GM23338 (cell line): ENCODE data around the gene FSD1. TPM values are rescaled to one million over a fixed set of nuclear protein-coding genes. Genes with fewer than 3 reads are reported as not detected.

Experiments
- ATAC-seq: fragments of 200-7000 bp; cut with Tn5 transposase; 3 replicates; pipeline ENCODE4 v1.9.1; 2020
- DNase-seq: peaks from one replicate; pipeline ENCODE4 v3.0.0-alpha.2; 2015; ENCODE audit warnings: low spot score
- H2AFZ ChIP-seq: fragments of 200-600 bp; sonication (generic); 2 replicates; pipeline ENCODE4 v1.8.0; 2016; ENCODE audit warnings: antibody characterized with exemption, mild to moderate bottlenecking, moderate library complexity
- H3F3A ChIP-seq: fragments of 200-600 bp; sonication (generic); replicated peaks from 2 replicates; pipeline ENCODE4 v1.8.0; 2017; ENCODE audit warnings: antibody characterized with exemption, mixed run types, low read depth
- H3K27ac ChIP-seq: fragments of 200-600 bp; sonication (generic); 2 replicates; pipeline ENCODE4 v1.6.1; 2016; ENCODE audit warnings: low read depth
- H3K27me3 ChIP-seq: fragments of 200-600 bp; sonication (generic); 2 replicates; pipeline ENCODE4 v1.8.0; 2016; ENCODE audit warnings: mild to moderate bottlenecking, mixed run types, moderate library complexity; ENCODE audit not compliant: insufficient read depth
- H3K36me3 ChIP-seq: fragments of 200-600 bp; sonication (generic); 2 replicates; pipeline ENCODE4 v1.8.0; 2016; ENCODE audit warnings: mild to moderate bottlenecking; ENCODE audit not compliant: insufficient read depth
- H3K4me1 ChIP-seq: fragments of 200-600 bp; sonication (generic); 2 replicates; pipeline ENCODE4 v1.8.0; 2016; ENCODE audit warnings: mild to moderate bottlenecking, moderate library complexity; ENCODE audit not compliant: insufficient read depth
- H3K4me2 ChIP-seq: fragments of 200-600 bp; sonication (generic); 2 replicates; pipeline ENCODE4 v1.7.1; 2017; ENCODE audit warnings: mixed run types
- H3K4me3 ChIP-seq: fragments of 200-600 bp; sonication (generic); 2 replicates; pipeline ENCODE4 v1.6.1; 2016; ENCODE audit warnings: mixed run types
- H3K79me2 ChIP-seq: fragments of 200-600 bp; sonication (generic); replicated peaks from 2 replicates; pipeline ENCODE4 v1.8.0; 2017; ENCODE audit warnings: mild to moderate bottlenecking; ENCODE audit not compliant: insufficient read depth
- H3K9me2 ChIP-seq: fragments of 200-600 bp; sonication (generic); 2 replicates; pipeline ENCODE4 v1.8.0; 2017; ENCODE audit not compliant: insufficient read depth
- H4K20me1 ChIP-seq: fragments of 200-600 bp; sonication (generic); replicated peaks from 2 replicates; pipeline ENCODE4 v1.8.0; 2017; ENCODE audit warnings: mild to moderate bottlenecking; ENCODE audit not compliant: insufficient read depth
- H3K27ac Mint-ChIP-seq: 2 replicates; pipeline ENCODE4 v1.8.0; 2020; ENCODE audit warnings: inconsistent platforms, mild to moderate bottlenecking, moderate library complexity, mixed read lengths
- H3K27me3 Mint-ChIP-seq: 3 replicates; pipeline ENCODE4 v1.8.0; 2022; ENCODE audit warnings: low read depth, mild to moderate bottlenecking, moderate library complexity, mixed read lengths, inconsistent platforms; ENCODE audit not compliant: insufficient read depth, poor library complexity
- H3K36me3 Mint-ChIP-seq: 3 replicates; pipeline ENCODE4 v1.8.0; 2021; ENCODE audit warnings: low read depth, mild to moderate bottlenecking, inconsistent platforms, moderate library complexity, mixed read lengths
- H3K4me1 Mint-ChIP-seq: 3 replicates; pipeline ENCODE4 v1.8.0; 2020; ENCODE audit warnings: mild to moderate bottlenecking, inconsistent platforms, mixed read lengths
- H3K4me3 Mint-ChIP-seq: 3 replicates; pipeline ENCODE4 v1.8.0; 2021; ENCODE audit warnings: moderate library complexity, mild to moderate bottlenecking, inconsistent platforms, mixed read lengths
- H3K9me3 Mint-ChIP-seq: 3 replicates; pipeline ENCODE4 v1.8.0; 2020; ENCODE audit warnings: moderate library complexity, mild to moderate bottlenecking, inconsistent platforms, mixed read lengths
- CREB1 ChIP-seq: fragments of 250-450 bp; sonication (Bioruptor Pico); IDR thresholded peaks from 2 replicates; pipeline ENCODE4 v1.5.0; 2020; ENCODE audit warnings: low read depth, mild to moderate bottlenecking, moderate library complexity
- CTCF ChIP-seq, 2 experiments: fragments of 200-600 bp in 1 of 2; sonication (generic) in 1 of 2; conservative IDR thresholded peaks; 2 replicates each; pipeline versions ENCODE4 v1.5.1 to v1.6.1; 2016 to 2017; ENCODE audit warnings: antibody characterized with exemption in 2 of 2, low read depth in 2 of 2, mild to moderate bottlenecking in 2 of 2, moderate library complexity in 1 of 2
- EZH2phosphoT487 ChIP-seq: fragments of 200-600 bp; sonication (generic); IDR thresholded peaks from one replicate; pipeline ENCODE4 v1.8.1; 2018; ENCODE audit warnings: antibody characterized with exemption; ENCODE audit not compliant: unreplicated experiment
- POLR2AphosphoS5 ChIP-seq: IDR thresholded peaks from 2 replicates; pipeline ENCODE4 v1.6.1; 2016; ENCODE audit warnings: antibody characterized with exemption, low read depth
- REST ChIP-seq: IDR thresholded peaks from one replicate; pipeline ENCODE4 v1.6.1; 2018; ENCODE audit warnings: antibody characterized with exemption; ENCODE audit not compliant: unreplicated experiment
- STAT1 ChIP-seq: IDR thresholded peaks from one replicate; pipeline ENCODE4 v1.6.1; 2016; ENCODE audit warnings: antibody characterized with exemption; ENCODE audit not compliant: unreplicated experiment
- ZNF114 ChIP-seq: fragments of 250-450 bp; sonication (Bioruptor Pico); IDR thresholded peaks from 2 replicates; pipeline ENCODE4 v1.5.0; 2020; ENCODE audit warnings: mild to moderate bottlenecking, moderate library complexity
- polyA plus RNA-seq: library from polyadenylated mRNA; unstranded; fragments of >200 nt; fragmentation: Nextera tagmentation; extraction: Ambion mirVana; gene quantifications from 2 replicates; pipeline ENCODE4 v1.2.1, GENCODE V29; 2016
- total RNA-seq: library from RNA; depleted of rRNA; stranded (reverse); fragments of >200 nt; shearing (Covaris generic); gene quantifications from 2 replicates; pipeline ENCODE4 v1.2.3, GENCODE V29; 2014

The FSD1 gene
- total and polyA plus RNA-seq, 2 experiments from 2014 or later = 50.7 to 82.9 TPM

DNA sequence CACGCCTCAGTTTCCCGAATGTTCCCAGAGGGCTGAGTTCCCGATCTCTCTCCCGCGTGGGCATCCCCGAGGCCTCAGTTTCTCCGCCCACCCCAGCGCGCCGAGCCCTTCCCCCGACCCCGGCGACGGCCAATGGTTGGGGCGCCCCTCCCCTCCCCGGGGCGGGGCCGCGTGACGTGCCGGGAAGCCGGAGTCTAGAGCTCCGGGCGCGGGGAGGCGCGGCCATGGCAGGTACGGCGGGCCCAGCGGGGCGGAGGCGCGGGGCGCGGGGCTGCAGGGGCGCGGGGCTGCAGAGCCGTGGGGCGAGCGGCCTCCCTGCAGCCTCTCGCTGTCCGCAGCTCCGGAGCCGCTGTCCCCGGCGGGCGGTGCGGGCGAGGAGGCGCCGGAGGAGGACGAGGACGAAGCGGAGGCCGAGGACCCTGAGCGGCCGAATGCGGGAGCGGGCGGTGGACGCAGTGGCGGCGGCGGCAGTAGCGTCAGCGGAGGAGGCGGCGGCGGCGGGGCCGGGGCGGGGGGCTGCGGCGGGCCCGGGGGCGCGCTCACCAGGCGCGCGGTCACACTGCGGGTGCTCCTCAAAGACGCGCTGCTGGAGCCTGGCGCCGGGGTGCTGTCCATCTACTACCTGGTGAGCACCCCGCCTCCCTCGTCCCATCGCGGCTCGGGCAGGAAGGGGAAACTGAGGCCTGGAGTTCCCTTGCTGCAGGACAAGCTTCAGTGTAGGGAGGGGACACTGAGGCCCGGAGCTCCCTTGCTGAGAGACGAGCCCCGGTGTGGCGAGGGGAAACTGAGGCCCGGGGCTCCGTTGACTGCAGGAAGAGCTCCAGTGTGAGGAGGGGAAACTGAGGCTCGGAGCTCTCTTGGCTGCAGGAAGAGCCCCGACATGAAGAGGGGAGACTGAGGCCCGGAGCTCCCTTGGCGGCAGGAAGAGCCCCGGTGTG, 39.2 kb downstream of the FSD1 start, which contains the start of gene MPND:
Gene MPND (plus strand): TSS at position 193 of the 938 bp plus-strand sequence. CDS start 32 bp downstream, at position 225.
- peaks cover 5% of the 10 kb centered on the region for H3K4me1 Mint-ChIP-seq
- peak within 1 kb of the TSS; percentile 99 for H3K27ac Mint-ChIP-seq
- H4K20me1 ChIP-seq = no peaks in the 10 kb centered on the region; the same call in none of the 2 replicates
- peaks cover 6% of the 10 kb centered on the region for H3K4me1 ChIP-seq
- peak within 1 kb of the TSS; percentile 89 for H3K4me3 Mint-ChIP-seq
- ATAC-seq (peak; percentile 68), DNase-seq (peak; percentile 93)
- H3K36me3 ChIP-seq = no peaks in the 10 kb centered on the region; the same call in 1 of the 2 replicates
- H3K9me2 ChIP-seq = no peaks in the 10 kb centered on the region
- H3K36me3 Mint-ChIP-seq = peaks cover 29% of the 10 kb centered on the region
- 0 out of 2 replicates have a peak, but pooled peaks cover 5% of the 10 kb centered on the region for H3K79me2 ChIP-seq
- H3K27me3 Mint-ChIP-seq = peaks cover 24% of the 10 kb centered on the region
- peaks cover 11% of the 10 kb centered on the region; the same call in 1 of the 2 replicates for H3F3A ChIP-seq
- H2AFZ ChIP-seq = no peak within 1 kb of the TSS
- peak within 1 kb of the TSS; percentile 89 for H3K27ac ChIP-seq
- TF ChIP-seq STAT1 (no peak), CTCF (conservative IDR thresholded peaks at IDR 0.05; ENCODE audit: low read depth in 2 of 2) (no peak), POLR2AphosphoS5 (peak; percentile 45), CREB1 (CRISPR knock-in tag) (peak; percentile 84), EZH2phosphoT487 (no peak), REST (no peak), ZNF114 (no peak)
- H3K4me2 ChIP-seq = peak within 1 kb of the TSS; percentile 77
- peaks cover 4% of the 10 kb centered on the region; the same call in 1 of the 2 replicates for H3K27me3 ChIP-seq
- peak within 1 kb of the TSS; percentile 56 for H3K4me3 ChIP-seq
- H3K9me3 Mint-ChIP-seq = no peaks in the 10 kb centered on the region; the same call in 2 of the 3 replicates
